ENCODE measurements around the gene GNA12.

GNA12 gene

DNA sequence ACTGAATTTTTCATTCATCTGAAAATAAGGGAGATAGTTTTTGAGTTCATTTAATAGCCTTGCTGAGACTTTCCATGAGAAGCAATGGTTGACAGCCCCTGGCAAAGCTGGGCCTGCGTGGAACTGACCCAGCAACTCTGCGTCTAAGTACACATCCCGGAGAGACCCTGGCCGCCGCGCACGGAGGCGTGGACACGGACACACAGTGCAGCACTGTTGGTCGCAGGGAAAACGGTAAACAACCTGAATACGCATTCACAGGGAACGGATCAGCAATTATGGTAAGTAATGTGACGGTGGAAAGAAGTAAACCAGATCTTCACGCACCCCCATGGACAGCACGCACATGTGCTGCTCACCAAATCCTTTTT, 28.2 kb downstream of the GNA12 start:
- H3K4me1 ChIP-seq, result peaks cover 4% of the 10 kb centered on the region
- no peaks in the 10 kb centered on the region for H3K9me3 ChIP-seq
- H3K36me3 ChIP-seq, result no peaks in the 10 kb centered on the region
- DNase-seq, result no peak
- H3K4me3 ChIP-seq (ENCODE audit: low read depth, low read length), result no peak overlapping the region
- no peaks in the 10 kb centered on the region for H3K27me3 ChIP-seq
- TF ChIP-seq, protein P1, sequence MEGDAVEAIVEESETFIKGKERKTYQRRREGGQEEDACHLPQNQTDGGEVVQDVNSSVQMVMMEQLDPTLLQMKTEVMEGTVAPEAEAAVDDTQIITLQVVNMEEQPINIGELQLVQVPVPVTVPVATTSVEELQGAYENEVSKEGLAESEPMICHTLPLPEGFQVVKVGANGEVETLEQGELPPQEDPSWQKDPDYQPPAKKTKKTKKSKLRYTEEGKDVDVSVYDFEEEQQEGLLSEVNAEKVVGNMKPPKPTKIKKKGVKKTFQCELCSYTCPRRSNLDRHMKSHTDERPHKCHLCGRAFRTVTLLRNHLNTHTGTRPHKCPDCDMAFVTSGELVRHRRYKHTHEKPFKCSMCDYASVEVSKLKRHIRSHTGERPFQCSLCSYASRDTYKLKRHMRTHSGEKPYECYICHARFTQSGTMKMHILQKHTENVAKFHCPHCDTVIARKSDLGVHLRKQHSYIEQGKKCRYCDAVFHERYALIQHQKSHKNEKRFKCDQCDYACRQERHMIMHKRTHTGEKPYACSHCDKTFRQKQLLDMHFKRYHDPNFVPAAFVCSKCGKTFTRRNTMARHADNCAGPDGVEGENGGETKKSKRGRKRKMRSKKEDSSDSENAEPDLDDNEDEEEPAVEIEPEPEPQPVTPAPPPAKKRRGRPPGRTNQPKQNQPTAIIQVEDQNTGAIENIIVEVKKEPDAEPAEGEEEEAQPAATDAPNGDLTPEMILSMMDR (IDR thresholded peaks at IDR 0.05; ENCODE audit: low read depth, low read length), result no peak

DNA sequence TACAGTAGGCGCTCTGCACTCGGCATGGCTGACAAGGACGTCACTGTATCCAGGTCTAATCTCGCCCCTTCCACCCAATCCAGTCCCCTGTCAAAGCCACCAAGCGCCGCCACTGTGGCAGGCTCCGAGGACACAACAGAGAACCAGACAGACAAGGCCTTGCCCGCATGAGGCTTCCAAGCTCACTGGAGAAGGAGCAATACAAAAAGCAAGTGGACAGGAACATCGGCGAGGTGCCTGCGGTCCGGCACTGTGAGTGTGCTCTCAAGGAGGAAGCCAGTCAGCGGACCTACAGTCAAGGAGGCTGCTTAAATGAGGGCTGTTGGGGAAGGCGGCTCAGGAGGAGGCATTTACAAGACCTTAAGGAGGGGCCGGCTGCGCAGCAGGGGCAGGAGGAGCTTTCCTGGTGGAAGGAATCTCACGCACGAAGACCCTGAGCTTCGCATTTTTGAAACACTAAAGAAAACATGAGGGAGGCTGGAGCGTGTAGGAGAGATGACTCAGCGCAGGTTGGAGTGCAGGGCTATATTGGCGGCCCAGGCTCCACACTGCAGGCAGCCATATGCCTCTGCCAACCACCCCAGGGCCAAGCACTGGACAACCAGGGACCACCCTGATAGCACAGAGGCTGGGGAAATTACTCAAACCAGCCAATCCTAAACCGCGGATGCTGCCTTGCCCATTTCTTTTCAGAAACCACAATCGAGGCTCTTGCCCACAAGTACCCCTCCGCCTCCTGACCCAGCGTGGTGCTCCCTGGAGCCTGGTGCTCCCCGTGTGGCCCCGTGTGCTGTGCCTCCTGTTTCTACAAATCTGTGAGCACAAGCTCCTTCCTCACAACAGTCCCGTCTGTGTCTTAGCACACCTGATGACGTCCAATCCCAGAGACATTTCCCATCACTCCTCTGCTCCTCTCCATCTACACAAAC, 28.9 kb downstream of the GNA12 start:
- H3K36me3 ChIP-seq, result no peaks in the 10 kb centered on the region
- TF ChIP-seq, protein P1 (IDR thresholded peaks at IDR 0.05; ENCODE audit: low read depth, low read length), result no peak
- H3K27me3 ChIP-seq, result no peaks in the 10 kb centered on the region
- no peak for DNase-seq
- no peaks in the 10 kb centered on the region for H3K9me3 ChIP-seq
- H3K4me1 ChIP-seq, result peaks cover 4% of the 10 kb centered on the region
- H3K4me3 ChIP-seq (ENCODE audit: low read depth, low read length), result no peak overlapping the region

DNA sequence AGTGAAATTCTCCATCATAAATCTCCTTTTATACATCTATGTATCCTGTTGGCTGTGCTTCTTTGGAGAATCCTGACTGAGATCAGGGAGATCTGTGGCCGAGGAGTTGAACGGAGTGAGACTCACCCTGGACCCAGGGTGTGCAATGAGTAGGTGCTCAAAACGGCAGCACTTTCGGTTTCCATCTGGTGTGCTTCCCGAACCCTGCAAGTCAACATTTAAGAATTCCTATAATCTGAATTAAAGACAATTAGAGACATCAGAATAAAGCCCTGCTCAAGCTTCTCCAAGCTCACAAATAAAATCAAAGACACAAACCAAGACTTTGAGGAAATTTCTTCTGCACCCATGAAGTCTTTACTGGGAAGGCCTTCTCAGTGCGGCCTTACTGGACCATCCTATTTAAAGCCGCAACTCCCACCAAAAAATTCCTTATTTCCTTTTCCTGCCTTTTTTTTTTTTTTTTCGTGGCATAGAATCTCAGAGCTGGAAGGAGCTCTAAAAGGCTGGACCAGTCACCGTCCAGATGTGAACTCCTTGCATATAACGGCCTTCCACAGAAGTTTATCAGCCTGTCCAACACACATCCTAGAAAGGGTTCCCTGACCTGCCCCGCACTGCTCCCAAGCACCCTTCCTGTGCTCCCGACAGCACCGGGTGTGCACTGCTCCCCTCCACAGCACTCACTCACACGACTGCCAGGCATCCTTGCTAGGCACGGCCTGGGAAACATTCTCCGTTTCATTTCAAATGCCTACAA, 29.7 kb downstream of the GNA12 start:
- Histone ChIP-seq H3K27me3 (no peaks in the 10 kb centered on the region), H3K36me3 (no peaks in the 10 kb centered on the region), H3K4me3 (ENCODE audit: low read depth, low read length) (no peak overlapping the region), H3K4me1 (peaks cover 4% of the 10 kb centered on the region), H3K9me3 (no peaks in the 10 kb centered on the region)
- DNase-seq, result no peak
- TF ChIP-seq, protein P1 (IDR thresholded peaks at IDR 0.05; ENCODE audit: low read depth, low read length), result no peak

DNA sequence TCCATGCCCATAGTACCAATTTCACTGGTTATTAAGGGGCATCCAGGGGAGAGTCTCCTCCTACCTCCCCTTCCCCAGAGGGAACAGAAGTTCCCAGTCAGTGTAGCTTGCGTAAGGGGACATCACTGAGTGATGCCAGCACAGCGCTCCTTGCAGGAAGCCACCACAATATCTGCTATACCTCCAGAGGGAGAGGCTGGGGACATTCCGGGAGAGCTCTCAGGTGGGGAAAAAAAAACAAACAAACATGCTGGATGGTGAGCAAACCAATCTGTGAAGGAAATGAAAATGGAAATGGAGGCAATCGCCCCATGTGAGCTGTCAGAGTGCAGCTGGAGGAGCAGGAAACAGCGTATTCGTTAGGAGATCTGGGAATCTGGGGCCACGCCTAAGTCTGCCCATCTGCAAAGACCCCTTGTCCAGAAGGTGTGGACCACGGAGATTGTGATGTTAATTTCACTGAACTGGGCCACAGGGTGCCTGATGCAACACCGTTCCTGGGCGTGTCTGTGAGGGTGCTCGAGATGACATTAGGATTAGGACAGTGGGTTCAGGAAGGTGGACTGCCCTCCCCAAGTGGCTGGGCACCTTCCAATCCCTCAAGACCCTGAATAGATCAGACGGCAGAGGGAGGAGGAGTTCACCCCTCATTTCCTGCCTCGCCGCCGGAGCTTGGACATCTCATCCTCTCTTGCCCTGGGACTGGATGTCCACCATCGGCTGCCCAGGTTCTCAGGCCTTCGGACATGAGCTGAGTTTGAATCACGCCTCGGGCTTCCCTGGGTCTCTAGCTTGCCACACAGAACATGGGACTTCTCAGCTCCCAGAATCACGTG, 30.5 kb downstream of the GNA12 start:
- Histone ChIP-seq H3K4me3 (ENCODE audit: low read depth, low read length) (no peak overlapping the region), H3K36me3 (no peaks in the 10 kb centered on the region), H3K9me3 (no peaks in the 10 kb centered on the region), H3K4me1 (peaks cover 4% of the 10 kb centered on the region), H3K27me3 (no peaks in the 10 kb centered on the region)
- TF ChIP-seq, protein P1 (IDR thresholded peaks at IDR 0.05; ENCODE audit: low read depth, low read length), result no peak
- no peak for DNase-seq

DNA sequence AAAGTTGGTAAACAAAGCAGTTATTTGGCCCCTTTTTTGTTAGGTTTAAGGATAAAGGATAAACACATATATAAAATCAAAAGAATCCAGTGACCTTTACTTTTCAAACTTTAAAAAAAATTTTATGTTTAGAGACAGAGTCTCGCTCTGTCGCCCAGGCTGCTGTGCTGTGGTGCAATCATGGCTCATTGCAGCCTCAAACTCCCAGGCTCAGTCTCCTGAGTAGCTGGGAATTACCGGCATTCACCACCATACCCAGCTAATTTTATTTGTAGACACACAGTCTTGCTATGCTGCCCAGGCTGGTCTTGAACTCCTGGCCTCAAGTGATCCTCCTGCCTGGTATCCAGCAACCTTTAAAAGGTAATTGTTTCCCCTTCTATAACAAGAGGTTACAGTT, 31.3 kb downstream of the GNA12 start:
- Histone ChIP-seq H3K36me3 (no peaks in the 10 kb centered on the region), H3K4me3 (ENCODE audit: low read depth, low read length) (no peak overlapping the region), H3K9me3 (no peaks in the 10 kb centered on the region), H3K4me1 (peaks cover 1% of the 10 kb centered on the region), H3K27me3 (no peaks in the 10 kb centered on the region)
- DNase-seq, result no peak
- TF ChIP-seq, protein P1 (IDR thresholded peaks at IDR 0.05; ENCODE audit: low read depth, low read length), result no peak

Measured in BE2C (cell line).